Glutamatergic neuron (in vitro differentiated cells): Measurements from ENCODE around the gene C3orf49. TPM values are rescaled to one million over a fixed set of nuclear protein-coding genes. Genes with fewer than 3 reads are reported as not detected.

Experiments
- DNase-seq: peaks from one replicate; pipeline ENCODE4 v3.0.0; 2022
- H3K27ac Mint-ChIP-seq: one replicate; pipeline ENCODE4 v1.8.0; 2020; ENCODE audit warnings: mild to moderate bottlenecking, mixed read lengths, inconsistent platforms; ENCODE audit not compliant: unreplicated experiment
- H3K27me3 Mint-ChIP-seq: one replicate; pipeline ENCODE4 v1.8.0; 2020; ENCODE audit warnings: mild to moderate bottlenecking, moderate library complexity, mixed read lengths, inconsistent platforms; ENCODE audit not compliant: unreplicated experiment
- H3K36me3 Mint-ChIP-seq: one replicate; pipeline ENCODE4 v1.8.0; 2020; ENCODE audit warnings: mild to moderate bottlenecking, mixed read lengths, inconsistent platforms; ENCODE audit not compliant: unreplicated experiment
- H3K4me1 Mint-ChIP-seq: one replicate; pipeline ENCODE4 v1.8.0; 2020; ENCODE audit warnings: mild to moderate bottlenecking, low read depth, mixed read lengths, inconsistent platforms; ENCODE audit not compliant: unreplicated experiment
- H3K4me3 Mint-ChIP-seq: one replicate; pipeline ENCODE4 v1.8.0; 2020; ENCODE audit warnings: mild to moderate bottlenecking, mixed read lengths, inconsistent platforms; ENCODE audit not compliant: unreplicated experiment
- H3K9me3 Mint-ChIP-seq: one replicate; pipeline ENCODE4 v1.8.0; 2020; ENCODE audit warnings: mild to moderate bottlenecking, moderate library complexity, mixed read lengths, inconsistent platforms; ENCODE audit not compliant: unreplicated experiment
- CTCF ChIP-seq: fragments of 200-600 bp; sonication (generic); IDR thresholded peaks from one replicate; pipeline ENCODE4 v1.5.0; 2021; ENCODE audit not compliant: partially characterized antibody, unreplicated experiment
- total RNA-seq: library from RNA; stranded (reverse); fragmentation: NEBNext Ultra II Directional; extraction: Animal tissue kit (Norgen Biotek cat#: 25700); gene quantifications from one replicate; pipeline ENCODE4 v1.2.1, GENCODE V29; 2021; ENCODE audit not compliant: unreplicated experiment

C3orf49 gene
- total RNA-seq, 1 donor from 2014 or later, result not detected

- H3K36me3 Mint-ChIP-seq, result peaks cover 3% of the 10 kb centered on the region
- H3K27ac Mint-ChIP-seq, result no peak overlapping the region
- H3K27me3 Mint-ChIP-seq, result no peaks in the 10 kb centered on the region
- no peaks in the 10 kb centered on the region for H3K4me1 Mint-ChIP-seq
- TF ChIP-seq CTCF, result no peak
- DNase-seq, result no peak
- no peaks in the 10 kb centered on the region for H3K9me3 Mint-ChIP-seq
- no peak overlapping the region for H3K4me3 Mint-ChIP-seq
Observed at GRCh38 chr3:63824309-63824708, 5.2 kb downstream of the C3orf49 start.

- no peaks in the 10 kb centered on the region for H3K27me3 Mint-ChIP-seq
- H3K36me3 Mint-ChIP-seq, result peaks cover 6% of the 10 kb centered on the region
- no peaks in the 10 kb centered on the region for H3K4me1 Mint-ChIP-seq
- no peak overlapping the region for H3K4me3 Mint-ChIP-seq
- TF ChIP-seq CTCF, result no peak
- no peaks in the 10 kb centered on the region for H3K9me3 Mint-ChIP-seq
- DNase-seq, result no peak
- no peak overlapping the region for H3K27ac Mint-ChIP-seq
Observed at GRCh38 chr3:63830526-63830925, 11.4 kb downstream of the C3orf49 start.

- no peak for DNase-seq
- Mint-ChIP-seq H3K27ac (no peak overlapping the region), H3K9me3 (no peaks in the 10 kb centered on the region), H3K27me3 (no peaks in the 10 kb centered on the region), H3K4me3 (no peak overlapping the region), H3K4me1 (no peaks in the 10 kb centered on the region), H3K36me3 (peaks cover 6% of the 10 kb centered on the region)
- no peak for TF ChIP-seq CTCF
Observed at GRCh38 chr3:63832395-63832794, 13.3 kb downstream of the C3orf49 start.

- no peak overlapping the region for H3K27ac Mint-ChIP-seq
- no peaks in the 10 kb centered on the region for H3K9me3 Mint-ChIP-seq
- no peak for TF ChIP-seq CTCF
- DNase-seq, result no peak
- H3K4me1 Mint-ChIP-seq, result no peaks in the 10 kb centered on the region
- no peak overlapping the region for H3K4me3 Mint-ChIP-seq
- peaks cover 1% of the 10 kb centered on the region for H3K27me3 Mint-ChIP-seq
- H3K36me3 Mint-ChIP-seq, result no peaks in the 10 kb centered on the region
Observed at GRCh38 chr3:63841704-63842103, 22.6 kb downstream of the C3orf49 start.

GRCh38 chr3:63842127-63842526 lies 23.0 kb downstream of the C3orf49 start:
- Mint-ChIP-seq H3K4me3 (no peak overlapping the region), H3K27ac (no peak overlapping the region), H3K4me1 (no peaks in the 10 kb centered on the region), H3K27me3 (peaks cover 1% of the 10 kb centered on the region), H3K36me3 (no peaks in the 10 kb centered on the region), H3K9me3 (no peaks in the 10 kb centered on the region)
- DNase-seq, result no peak
- no peak for TF ChIP-seq CTCF
